K562 (cell line): ENCODE results near the gene VWA3A. TPM values are rescaled to one million over a fixed set of nuclear protein-coding genes. Genes with fewer than 3 reads are reported as not detected.

ENCODE experiments used
- DPF2 ChIP-seq: fragments of 450-650 bp; IDR thresholded peaks from 2 replicates; pipeline ENCODE4 v1.6.1; 2016
- GTF2E2 ChIP-seq: fragments of 200-800 bp; sonication (Bioruptor generic); IDR thresholded peaks from 2 replicates; pipeline ENCODE4 v1.6.1; 2016; ENCODE audit warnings: missing genetic modification characterization, missing compliant biosample characterization
- HLTF ChIP-seq: fragments of 450-650 bp; IDR thresholded peaks from 2 replicates; pipeline ENCODE4 v1.6.1; 2016
- MAX ChIP-seq: sonication (generic); formaldehyde crosslinking; IDR thresholded peaks from 2 replicates; pipeline ENCODE4 v1.9.0; 2022; ENCODE audit warnings: mild to moderate bottlenecking, missing genetic modification reagents
- NUFIP1 ChIP-seq: fragments of 450-650 bp; IDR thresholded peaks from 2 replicates; pipeline ENCODE4 v1.6.1; 2018; ENCODE audit not compliant: partially characterized antibody
- PATZ1 ChIP-seq: fragments of 250-450 bp; sonication (Bioruptor Pico); IDR thresholded peaks from 2 replicates; pipeline ENCODE4 v1.5.0; 2020; ENCODE audit warnings: mild to moderate bottlenecking, borderline replicate concordance
- PKNOX1 ChIP-seq: fragments of 450-650 bp; IDR thresholded peaks from 2 replicates; pipeline ENCODE4 v1.6.1; 2016
- RERE ChIP-seq: sonication (generic); formaldehyde crosslinking; IDR thresholded peaks from 2 replicates; pipeline ENCODE4 v1.8.0; 2023; ENCODE audit warnings: missing genetic modification reagents, mild to moderate bottlenecking, borderline replicate concordance
- ZNF263 ChIP-seq: sonication (generic); formaldehyde crosslinking; IDR thresholded peaks from 2 replicates; pipeline ENCODE4 v1.8.0; 2022; ENCODE audit warnings: mild to moderate bottlenecking, missing genetic modification reagents, borderline replicate concordance
- ZNF282 ChIP-seq: sonication (generic); formaldehyde crosslinking; IDR thresholded peaks from 2 replicates; pipeline ENCODE4 v1.8.1; 2023; ENCODE audit warnings: missing genetic modification reagents
- polyA plus RNA-seq, 8 experiments: library from polyadenylated mRNA; depleted of rRNA in 4 of 8; stranded (reverse) in 5 of 8; unstranded in 3 of 8; fragments of >200 nt; fragmentation: Nextera tagmentation in 2 of 8; fragmentation: Illumina TruSeq in 1 of 8; extraction: Ambion mirVana in 2 of 8; extraction: Trizol in 1 of 8; gene quantifications; 2 replicates each; pipeline versions ENCODE4 v1.2.1 to v1.2.3, GENCODE V29; 2011 to 2014; ENCODE audit warnings: inconsistent platforms in 1 of 8, missing spikeins in 1 of 8
- total RNA-seq, 7 experiments: library from RNA; depleted of rRNA in 6 of 7; stranded (reverse); fragments of >200 nt in 6 of 7; fragmentation: Illumina TruSeq in 2 of 7; extraction: Trizol in 2 of 7; gene quantifications; 2 replicates each; pipeline versions ENCODE4 v1.2.1 to v1.2.3, GENCODE V29; 2011 to 2021; ENCODE audit warnings: low replicate concordance in 1 of 7
- TF ChIP-seq, protein P1 (sequence below): fragments of 450-650 bp; formaldehyde crosslinking; conservative IDR thresholded peaks from 2 replicates; pipeline ENCODE4 v1.4.0; 2022; ENCODE audit warnings: mild to moderate bottlenecking, missing genetic modification characterization
- TF ChIP-seq, protein P2 (sequence below): sonication (generic); formaldehyde crosslinking; IDR thresholded peaks from 2 replicates; pipeline ENCODE4 v1.8.0; 2022; ENCODE audit warnings: mild to moderate bottlenecking, missing genetic modification reagents, borderline replicate concordance
- TF ChIP-seq, protein P3 (sequence below): sonication (generic); formaldehyde crosslinking; IDR thresholded peaks from 2 replicates; pipeline ENCODE4 v1.9.0; 2022; ENCODE audit warnings: mild to moderate bottlenecking, missing genetic modification reagents

Gene VWA3A
- total and polyA plus RNA-seq, 9 of the 15 experiments (the other 6 are each of a cell fraction or from before 2014, with no cell fraction given) = not detected

DNA sequence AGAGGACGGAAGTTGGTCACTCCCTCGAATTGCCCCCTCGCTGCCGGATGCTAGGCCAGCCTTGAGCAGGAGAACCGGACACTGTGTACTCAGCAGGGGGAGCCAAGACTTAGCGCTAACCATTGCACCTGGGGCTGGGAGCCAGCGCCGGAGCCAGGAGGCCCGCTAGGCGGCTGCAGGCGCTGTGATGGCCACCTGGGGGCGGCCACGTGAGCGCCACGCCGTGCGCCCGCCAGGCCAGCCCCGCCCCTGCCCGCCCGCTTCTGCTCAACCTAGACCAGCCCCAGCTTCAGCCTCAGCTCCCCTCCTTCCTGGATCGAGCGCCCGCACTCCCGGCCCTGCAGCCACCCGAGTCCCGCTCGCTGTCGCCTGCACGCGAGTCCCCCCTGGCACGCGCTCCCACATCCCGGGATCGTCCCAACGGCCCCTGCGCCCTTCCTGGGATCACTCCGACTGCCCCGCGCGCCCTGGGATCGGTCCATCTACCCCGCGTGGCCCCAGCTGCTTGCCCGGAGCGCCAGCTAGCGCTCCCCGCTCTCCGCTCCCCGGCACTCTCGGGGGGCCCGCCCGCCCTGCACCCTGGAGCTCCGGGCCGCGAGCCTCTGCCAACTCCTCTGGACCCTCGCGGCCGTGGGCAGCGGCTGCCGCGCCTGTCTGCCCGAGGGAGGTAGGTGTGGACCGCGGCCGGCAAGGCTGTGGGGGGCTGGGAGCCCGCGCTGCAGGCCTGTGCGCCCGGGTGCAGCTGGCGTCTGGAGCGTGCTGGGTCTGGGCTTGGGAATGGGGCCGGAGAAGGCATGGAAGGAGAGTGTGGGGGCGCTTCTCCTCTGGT, 113.9 kb downstream of the VWA3A start, which contains the start of gene EEF2K (continued):
- peak; percentile 98 for TF ChIP-seq MAX (CRISPR knock-in tag)
- TF ChIP-seq PATZ1 (CRISPR knock-in tag) = no peak
- TF ChIP-seq ZNF282 = no peak; the same call in 1 of the 2 replicates
- TF ChIP-seq RERE (CRISPR knock-in tag) = no peak
- no peak for TF ChIP-seq PKNOX1
- TF ChIP-seq GTF2E2 = no peak
- peak; percentile 60 for TF ChIP-seq DPF2
- TF ChIP-seq ZNF263 = peak; percentile 9
- TF ChIP-seq, protein P1, sequence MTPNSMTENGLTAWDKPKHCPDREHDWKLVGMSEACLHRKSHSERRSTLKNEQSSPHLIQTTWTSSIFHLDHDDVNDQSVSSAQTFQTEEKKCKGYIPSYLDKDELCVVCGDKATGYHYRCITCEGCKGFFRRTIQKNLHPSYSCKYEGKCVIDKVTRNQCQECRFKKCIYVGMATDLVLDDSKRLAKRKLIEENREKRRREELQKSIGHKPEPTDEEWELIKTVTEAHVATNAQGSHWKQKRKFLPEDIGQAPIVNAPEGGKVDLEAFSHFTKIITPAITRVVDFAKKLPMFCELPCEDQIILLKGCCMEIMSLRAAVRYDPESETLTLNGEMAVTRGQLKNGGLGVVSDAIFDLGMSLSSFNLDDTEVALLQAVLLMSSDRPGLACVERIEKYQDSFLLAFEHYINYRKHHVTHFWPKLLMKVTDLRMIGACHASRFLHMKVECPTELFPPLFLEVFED = no peak
- TF ChIP-seq HLTF = no peak; the same call in 1 of the 2 replicates
- TF ChIP-seq, protein P2, sequence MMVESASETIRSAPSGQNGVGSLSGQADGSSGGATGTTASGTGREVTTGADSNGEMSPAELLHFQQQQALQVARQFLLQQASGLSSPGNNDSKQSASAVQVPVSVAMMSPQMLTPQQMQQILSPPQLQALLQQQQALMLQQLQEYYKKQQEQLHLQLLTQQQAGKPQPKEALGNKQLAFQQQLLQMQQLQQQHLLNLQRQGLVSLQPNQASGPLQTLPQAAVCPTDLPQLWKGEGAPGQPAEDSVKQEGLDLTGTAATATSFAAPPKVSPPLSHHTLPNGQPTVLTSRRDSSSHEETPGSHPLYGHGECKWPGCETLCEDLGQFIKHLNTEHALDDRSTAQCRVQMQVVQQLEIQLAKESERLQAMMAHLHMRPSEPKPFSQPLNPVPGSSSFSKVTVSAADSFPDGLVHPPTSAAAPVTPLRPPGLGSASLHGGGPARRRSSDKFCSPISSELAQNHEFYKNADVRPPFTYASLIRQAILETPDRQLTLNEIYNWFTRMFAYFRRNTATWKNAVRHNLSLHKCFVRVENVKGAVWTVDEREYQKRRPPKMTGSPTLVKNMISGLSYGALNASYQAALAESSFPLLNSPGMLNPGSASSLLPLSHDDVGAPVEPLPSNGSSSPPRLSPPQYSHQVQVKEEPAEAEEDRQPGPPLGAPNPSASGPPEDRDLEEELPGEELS (CRISPR knock-in tag) = peak; percentile 91
- TF ChIP-seq, protein P3, sequence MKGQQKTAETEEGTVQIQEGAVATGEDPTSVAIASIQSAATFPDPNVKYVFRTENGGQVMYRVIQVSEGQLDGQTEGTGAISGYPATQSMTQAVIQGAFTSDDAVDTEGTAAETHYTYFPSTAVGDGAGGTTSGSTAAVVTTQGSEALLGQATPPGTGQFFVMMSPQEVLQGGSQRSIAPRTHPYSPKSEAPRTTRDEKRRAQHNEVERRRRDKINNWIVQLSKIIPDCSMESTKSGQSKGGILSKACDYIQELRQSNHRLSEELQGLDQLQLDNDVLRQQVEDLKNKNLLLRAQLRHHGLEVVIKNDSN (CRISPR knock-in tag) = peak; percentile 87
- no peak for TF ChIP-seq NUFIP1
